Trophoblast cell (in vitro differentiated cells and primary cell): Measurements from ENCODE around the gene CCDC169. TPM values are rescaled to one million over a fixed set of nuclear protein-coding genes. Genes with fewer than 3 reads are reported as not detected.
A peak's percentile ranks its signal among the peaks of the same experiment; 100 is the strongest.

Source experiments
- DNase-seq, 2 donors: peaks; one replicate each; pipeline ENCODE4 v3.0.0-alpha.2; 2016
- H2AFZ ChIP-seq: 2 replicates; pipeline ENCODE4 v1.6.1; 2013; ENCODE audit warnings: low read length, moderate library complexity, mild to moderate bottlenecking; ENCODE audit not compliant: insufficient read depth, poor library complexity
- H2AK5ac ChIP-seq: 2 replicates; pipeline ENCODE4 v1.6.1; 2013; ENCODE audit warnings: mild to moderate bottlenecking, low read length
- H2BK120ac ChIP-seq: 2 replicates; pipeline ENCODE4 v1.6.1; 2013; ENCODE audit warnings: low read length, mild to moderate bottlenecking, moderate library complexity; ENCODE audit not compliant: insufficient read depth, poor library complexity
- H2BK12ac ChIP-seq: 2 replicates; pipeline ENCODE4 v1.6.1; 2013; ENCODE audit warnings: mild to moderate bottlenecking, low read length, moderate library complexity
- H2BK5ac ChIP-seq: 2 replicates; pipeline ENCODE4 v1.6.1; 2013; ENCODE audit warnings: low read length, low read depth, moderate library complexity, mild to moderate bottlenecking; ENCODE audit not compliant: poor library complexity
- H3K14ac ChIP-seq: 2 replicates; pipeline ENCODE4 v1.6.1; 2013; ENCODE audit warnings: mild to moderate bottlenecking, low read length
- H3K18ac ChIP-seq: 2 replicates; pipeline ENCODE4 v1.6.1; 2013; ENCODE audit warnings: mild to moderate bottlenecking, low read length
- H3K23ac ChIP-seq: 2 replicates; pipeline ENCODE4 v1.6.1; 2013; ENCODE audit warnings: low read length
- H3K27ac ChIP-seq: 2 replicates; pipeline ENCODE4 v1.5.1; 2013; ENCODE audit warnings: low read depth, mild to moderate bottlenecking, inconsistent platforms, low read length, moderate library complexity
- H3K27me3 ChIP-seq: 2 replicates; pipeline ENCODE4 v1.6.1; 2013; ENCODE audit warnings: inconsistent platforms, mild to moderate bottlenecking, low read length, moderate library complexity; ENCODE audit not compliant: insufficient read depth
- H3K36me3 ChIP-seq, 2 experiments: 1 replicate in 1 of 2; 2 replicates in 1 of 2; pipeline ENCODE4 v1.6.1; 2013; ENCODE audit warnings: low read length in 2 of 2, mild to moderate bottlenecking in 2 of 2, moderate library complexity in 1 of 2; ENCODE audit not compliant: insufficient read depth in 2 of 2, control insufficient read depth in 1 of 2
- H3K4ac ChIP-seq: 2 replicates; pipeline ENCODE4 v1.6.1; 2013; ENCODE audit warnings: low read depth, mild to moderate bottlenecking, low read length, moderate library complexity
- H3K4me1 ChIP-seq, 2 experiments: 1 replicate in 1 of 2; 2 replicates in 1 of 2; pipeline ENCODE4 v1.6.1; 2013; ENCODE audit warnings: low read length in 2 of 2, mild to moderate bottlenecking in 2 of 2, moderate library complexity in 1 of 2; ENCODE audit not compliant: insufficient read depth in 2 of 2, control insufficient read depth in 1 of 2
- H3K4me2 ChIP-seq: 2 replicates; pipeline ENCODE4 v1.6.1; 2013; ENCODE audit warnings: inconsistent platforms, mild to moderate bottlenecking, low read length, moderate library complexity
- H3K4me3 ChIP-seq: 2 replicates; pipeline ENCODE4 v1.5.1; 2013; ENCODE audit warnings: mild to moderate bottlenecking, low read depth, low read length, inconsistent platforms
- H3K79me1 ChIP-seq: one replicate; pipeline ENCODE4 v1.6.1; 2013; ENCODE audit warnings: low read length
- H3K79me2 ChIP-seq: 2 replicates; pipeline ENCODE4 v1.6.1; 2013; ENCODE audit warnings: low read length, mild to moderate bottlenecking; ENCODE audit not compliant: control insufficient read depth, insufficient read depth, poor library complexity
- H3K9ac ChIP-seq: 2 replicates; pipeline ENCODE4 v1.6.1; 2013; ENCODE audit warnings: mild to moderate bottlenecking, low read length
- H3K9me3 ChIP-seq: 2 replicates; pipeline ENCODE4 v1.6.1; 2013; ENCODE audit warnings: low read depth, mild to moderate bottlenecking, control low read depth, inconsistent platforms, low read length; ENCODE audit not compliant: insufficient read depth
- H4K12ac ChIP-seq: 2 replicates; pipeline ENCODE4 v1.6.1; 2013; ENCODE audit warnings: low read depth, mild to moderate bottlenecking, low read length, moderate library complexity
- H4K8ac ChIP-seq: 2 replicates; pipeline ENCODE4 v1.6.1; 2013; ENCODE audit warnings: low read depth, mild to moderate bottlenecking, low read length, moderate library complexity
- H4K91ac ChIP-seq: one replicate; pipeline ENCODE4 v1.6.1; 2013; ENCODE audit warnings: low read depth, mild to moderate bottlenecking, low read length, moderate library complexity
- WGBS: extraction: QIAGEN DNeasy Blood & Tissue Kit; methylation state at CpG from one replicate; pipeline ENCODE4 v1.1.7; 2013; ENCODE audit warnings: missing lambda C conversion rate; ENCODE audit not compliant: insufficient read length, insufficient coverage; ENCODE audit errors: extremely low coverage; 5-methylcytosine and 5-hydroxymethylcytosine counted together
- polyA plus RNA-seq: library from polyadenylated mRNA; stranded (reverse); fragments of 200-250 nt; gene quantifications from 2 replicates; pipeline ENCODE4 v1.2.3, GENCODE V29; 2013

Gene CCDC169
- polyA plus RNA-seq, result 2.9 and 3.9 TPM in 2 replicates

DNA sequence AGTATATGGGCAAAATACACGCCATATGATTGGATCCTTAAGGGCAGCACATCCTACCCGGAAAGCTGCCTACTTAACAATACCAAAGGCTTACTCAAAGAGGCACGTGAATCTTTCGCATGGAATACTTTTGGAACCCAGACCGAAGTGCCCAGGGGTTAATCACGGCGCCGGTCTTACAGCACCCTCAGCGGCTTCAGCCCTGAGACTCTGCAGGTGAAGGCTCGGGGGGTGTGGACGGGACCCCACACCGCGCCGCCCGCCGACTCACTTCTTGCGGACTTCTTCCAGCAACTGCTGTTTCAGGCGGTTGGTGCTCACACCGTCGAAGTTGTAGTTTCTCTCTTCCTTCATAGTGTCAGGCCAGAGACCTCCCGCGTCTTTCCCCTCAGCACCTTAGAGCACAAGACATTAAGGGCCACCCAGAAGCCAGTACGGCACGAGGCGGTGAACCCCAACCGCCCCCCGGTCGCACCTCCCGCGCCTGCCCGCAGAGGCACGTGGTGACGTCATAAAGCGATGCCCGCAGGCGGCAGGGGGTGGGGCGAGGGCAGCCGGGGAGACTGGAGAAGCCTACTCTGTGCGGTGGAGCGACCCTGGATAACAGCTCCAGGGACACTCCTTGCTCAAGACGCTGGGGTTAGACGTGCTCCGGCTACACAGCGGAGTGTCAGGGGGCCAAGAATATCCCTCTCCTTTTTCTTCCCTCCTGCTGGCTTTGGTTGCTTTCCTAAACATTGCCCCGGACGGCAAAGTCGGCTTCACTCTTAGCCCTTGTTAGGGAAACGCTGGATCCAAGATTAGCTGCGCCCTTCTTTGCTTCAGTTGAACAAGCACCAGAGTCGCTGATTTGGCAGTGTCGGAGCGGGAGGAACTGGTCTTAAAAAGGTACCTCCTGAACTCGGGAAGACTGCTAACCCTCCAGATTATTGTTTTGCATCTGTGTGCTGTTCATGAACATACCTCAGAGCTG, at the start of gene CCDC169:
CCDC169 (minus strand) TSS at position 449 of the 973 bp plus-strand sequence; CDS start at position 354, 95 bp downstream.
- H3K27ac ChIP-seq, result peak within 1 kb of the TSS; percentile 80
- peak within 1 kb of the TSS; percentile 60 for H3K4me2 ChIP-seq
- peak within 1 kb of the TSS; percentile 75 for H2BK120ac ChIP-seq
- H3K14ac ChIP-seq, result peak within 1 kb of the TSS; percentile 80
- peaks cover 15% of the 10 kb centered on the region for H3K79me1 ChIP-seq
- no peak within 1 kb of the TSS for H3K23ac ChIP-seq
- peak within 1 kb of the TSS; percentile 40 for H4K12ac ChIP-seq
- peak within 1 kb of the TSS; percentile 59 for H2BK12ac ChIP-seq
- H3K4ac ChIP-seq, result peak within 1 kb of the TSS; percentile 76
- peak within 1 kb of the TSS; percentile 56 for H3K4me3 ChIP-seq
- peak within 1 kb of the TSS; percentile 86 for H2BK5ac ChIP-seq
- peak; percentile 59 to 87 for DNase-seq
- peaks cover 9 to 12% of the 10 kb centered on the region in 2 experiments for H3K4me1 ChIP-seq
- peak within 1 kb of the TSS; percentile 85 for H4K91ac ChIP-seq
- no peaks in the 10 kb centered on the region for H3K9me3 ChIP-seq
- WGBS, result no CpG with 5 or more reads among the region's 53 CpGs
- H3K36me3 ChIP-seq, result peaks cover 0 to 1% of the 10 kb centered on the region in 2 experiments
- H3K27me3 ChIP-seq, result no peaks in the 10 kb centered on the region
- peak within 1 kb of the TSS; percentile 4 for H3K9ac ChIP-seq
- H2AK5ac ChIP-seq, result peak within 1 kb of the TSS; percentile 83
- H3K18ac ChIP-seq, result peak within 1 kb of the TSS; percentile 88
- H3K79me2 ChIP-seq, result peaks cover 3% of the 10 kb centered on the region
- peak within 1 kb of the TSS; percentile 78 for H2AFZ ChIP-seq
- peak within 1 kb of the TSS; percentile 83 for H4K8ac ChIP-seq

DNA sequence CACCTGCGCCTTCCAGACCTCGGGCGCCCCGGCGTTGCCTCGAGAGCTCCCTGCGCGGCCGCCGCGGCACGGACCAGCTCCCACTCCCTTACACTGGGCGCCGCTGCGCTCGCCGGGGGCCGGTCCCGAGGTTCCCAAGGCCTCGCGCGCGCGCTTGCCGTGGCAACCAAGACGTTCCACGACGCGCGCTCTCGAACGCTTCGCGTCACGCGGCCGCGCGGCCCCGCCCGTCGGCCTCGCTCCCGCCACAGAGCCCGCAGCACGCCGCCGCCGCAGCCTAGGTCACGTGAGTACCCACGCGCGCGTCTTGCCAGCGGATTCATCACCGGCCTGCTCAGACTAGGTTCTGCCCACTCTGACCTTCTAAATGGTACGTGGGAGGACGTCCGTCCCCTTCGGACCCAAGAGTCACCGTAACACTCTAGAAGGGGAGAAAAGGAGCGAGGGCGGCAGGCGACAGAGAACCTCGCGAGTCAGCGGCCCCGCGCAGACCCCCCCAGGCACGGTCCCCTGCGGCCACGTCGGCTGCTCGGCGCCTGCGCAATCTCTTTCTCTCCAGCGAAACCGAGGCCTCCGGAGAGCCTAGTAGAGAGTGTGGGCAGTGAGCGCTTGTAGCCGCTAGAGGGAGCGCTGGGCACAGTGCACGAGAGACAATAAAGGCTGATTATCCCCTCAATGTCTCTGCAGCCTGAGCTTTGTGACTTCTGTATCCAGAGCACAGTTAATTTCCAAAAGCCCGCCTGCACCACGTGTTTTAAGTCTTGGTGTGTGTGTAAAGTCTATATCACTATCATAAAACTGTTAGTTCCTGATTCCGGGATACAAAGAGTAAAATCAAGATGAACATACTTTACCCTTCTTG, 48.8 kb upstream of the CCDC169 start, which contains the start of gene SPART:
SPART (minus strand) TSS at position 173 of the 862 bp plus-strand sequence. CDS start 10,564 bp downstream, outside the sequence.
- Histone ChIP-seq H2AFZ (peak within 1 kb of the TSS; percentile 96), H3K27me3 (no peaks in the 10 kb centered on the region), H3K9ac (peak within 1 kb of the TSS; percentile 94), H2BK12ac (peak within 1 kb of the TSS; percentile 0), H3K23ac (no peak within 1 kb of the TSS), H2AK5ac (peak within 1 kb of the TSS; percentile 33), H3K79me2 (peaks cover 12% of the 10 kb centered on the region), H4K8ac (peak within 1 kb of the TSS; percentile 98), H3K4me1 (peaks cover 3 to 5% of the 10 kb centered on the region in 2 experiments), H3K36me3 (no peaks in the 10 kb centered on the region), H3K27ac (peak within 1 kb of the TSS; percentile 97), H4K12ac (peak within 1 kb of the TSS; percentile 95), H3K9me3 (no peaks in the 10 kb centered on the region), H2BK120ac (peak within 1 kb of the TSS; percentile 93), H3K4me2 (peak within 1 kb of the TSS; percentile 80), H3K18ac (peak within 1 kb of the TSS; percentile 93), H4K91ac (peak within 1 kb of the TSS; percentile 97), H3K4ac (peak within 1 kb of the TSS; percentile 88), H2BK5ac (peak within 1 kb of the TSS; percentile 99), H3K4me3 (peak within 1 kb of the TSS; percentile 85), H3K14ac (peak within 1 kb of the TSS; percentile 85), H3K79me1 (peaks cover 17% of the 10 kb centered on the region)
- no CpG with 5 or more reads among the region's 86 CpGs for WGBS
- peak; percentile 91 to 98 for DNase-seq

DNA sequence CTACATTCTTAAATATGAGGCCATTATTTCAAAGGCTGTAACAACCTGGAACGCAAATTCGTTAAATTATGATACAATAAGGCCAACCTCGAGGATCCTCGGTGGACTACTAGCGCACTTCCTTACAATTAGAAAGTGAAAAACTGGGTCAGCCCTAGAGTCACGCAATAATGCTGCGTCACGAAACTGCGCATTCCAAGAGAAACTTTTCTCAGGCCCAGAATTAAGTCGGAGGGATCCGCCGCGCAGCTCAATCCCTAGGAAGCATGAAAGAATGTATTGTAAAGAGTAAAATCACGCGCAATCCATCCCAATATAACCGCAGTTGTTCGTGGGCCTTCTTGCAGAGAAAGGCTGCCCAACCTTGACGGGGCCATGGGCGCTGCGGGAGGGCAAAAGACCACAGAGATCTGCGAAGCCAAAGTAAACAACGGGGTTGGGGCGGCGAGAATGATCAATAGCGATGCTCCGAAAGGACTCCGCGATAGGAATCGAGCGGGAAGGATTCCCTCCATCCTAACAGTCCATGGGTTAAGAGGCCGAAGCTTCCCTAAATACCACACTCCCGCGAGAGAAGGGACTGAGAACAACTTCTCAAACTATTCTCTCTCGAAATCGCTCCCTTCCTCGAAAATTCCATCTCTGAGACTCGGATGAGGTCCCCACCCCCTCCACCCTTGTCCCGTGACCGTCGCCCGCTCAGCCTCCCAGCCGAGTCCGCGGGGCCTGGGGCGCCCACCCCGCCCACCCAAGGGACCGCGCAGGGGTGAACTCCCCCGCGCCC, 48.0 kb upstream of the CCDC169 start:
- peaks cover 12% of the 10 kb centered on the region for H3K79me2 ChIP-seq
- WGBS, result no CpG with 5 or more reads among the region's 50 CpGs
- H4K91ac ChIP-seq, result peak overlapping the region; percentile 97
- peaks cover 3 to 5% of the 10 kb centered on the region in 2 experiments for H3K4me1 ChIP-seq
- peak overlapping the region; percentile 88 for H3K4ac ChIP-seq
- peak overlapping the region; percentile 94 for H3K9ac ChIP-seq
- H3K4me2 ChIP-seq, result peak overlapping the region; percentile 80
- H3K18ac ChIP-seq, result peak overlapping the region; percentile 93
- peak overlapping the region; percentile 93 for H2BK120ac ChIP-seq
- DNase-seq, result peak; percentile 87 to 90
- peak overlapping the region; percentile 98 for H4K8ac ChIP-seq
- H2AFZ ChIP-seq, result peak overlapping the region; percentile 96
- no peaks in the 10 kb centered on the region for H3K27me3 ChIP-seq
- no peaks in the 10 kb centered on the region for H3K36me3 ChIP-seq
- H2BK5ac ChIP-seq, result peak overlapping the region; percentile 99
- H3K9me3 ChIP-seq, result no peaks in the 10 kb centered on the region
- H3K4me3 ChIP-seq, result peak overlapping the region; percentile 85
- H4K12ac ChIP-seq, result peak overlapping the region; percentile 95
- H3K23ac ChIP-seq, result no peak overlapping the region
- H3K14ac ChIP-seq, result peak overlapping the region; percentile 85
- H3K27ac ChIP-seq, result peak overlapping the region; percentile 97
- peak overlapping the region; percentile 0 for H2BK12ac ChIP-seq
- peaks cover 17% of the 10 kb centered on the region for H3K79me1 ChIP-seq
- H2AK5ac ChIP-seq, result no peak overlapping the region
